Astrocyte (in vitro differentiated cells and primary cell): ENCODE measurements around the gene SLC9A1.

Experiments
- CTCF ChIP-seq: IDR thresholded peaks from 2 replicates; pipeline ENCODE4 v1.5.1; 2011; ENCODE audit warnings: low read depth, mild to moderate bottlenecking, inconsistent platforms, low read length, moderate library complexity; ENCODE audit not compliant: insufficient read depth
- EZH2 ChIP-seq: IDR thresholded peaks from 2 replicates; pipeline ENCODE4 v1.6.1; 2012; ENCODE audit warnings: mild to moderate bottlenecking, low read length, inconsistent platforms; ENCODE audit not compliant: insufficient read depth

- TF ChIP-seq CTCF, result no peak
- TF ChIP-seq EZH2, result no peak
Observed at GRCh38 chr1:27149762-27150113, 5.2 kb downstream of the SLC9A1 start.
